ENCODE measurements around the gene PRELID1. TPM values are rescaled to one million over a fixed set of nuclear protein-coding genes. Genes with fewer than 3 reads are reported as not detected.

The PRELID1 gene
- total RNA-seq, 1 experiment from 2014 or later: 275 TPM

DNA sequence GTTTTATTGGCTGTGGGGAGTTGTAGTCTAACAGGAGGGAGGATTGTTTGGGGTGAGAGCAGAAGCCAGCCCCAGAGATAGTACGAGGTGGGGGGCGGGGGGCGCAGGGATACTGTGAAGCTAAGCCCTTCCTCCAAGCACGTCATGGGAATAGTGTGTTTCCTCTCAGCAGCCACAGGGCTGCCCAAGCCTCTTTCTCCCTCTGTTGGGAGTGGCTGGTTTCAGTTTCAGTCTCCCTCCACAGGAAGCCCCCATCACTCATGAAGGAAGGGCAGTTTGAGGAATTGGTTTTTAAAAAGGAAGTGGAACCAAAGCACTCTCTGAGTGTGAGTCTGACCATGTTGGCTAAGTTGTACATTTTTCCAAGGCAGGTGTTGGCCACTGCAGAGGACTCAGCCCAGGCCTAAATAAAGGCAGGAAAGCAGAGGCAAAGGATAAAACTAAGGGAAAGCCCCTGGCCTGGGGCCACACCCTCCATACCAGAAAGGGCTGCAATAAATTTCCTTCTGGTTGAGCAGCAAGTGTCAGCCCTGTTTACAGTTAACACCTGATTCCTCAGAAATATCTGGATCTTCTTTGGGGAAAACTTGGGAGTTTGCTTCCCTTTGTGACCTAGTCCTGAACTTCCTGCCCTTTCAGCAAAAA lies 3.2 kb upstream of the PRELID1 start:
- ChIA-PET CTCF (no interaction called here), POLR2A (interaction anchor here (0.6 kb wide), 1 partner anchor 46 kb away, joined by 5 read pairs; no protein-coding TSS in a partner anchor)
- BruUV-seq (replicated peaks): no TSS peak
- no peak for DNase-seq (ENCODE audit: low read depth, low spot score)
- Histone ChIP-seq H3K9me3 (ENCODE audit: control insufficient read depth, insufficient read depth, low read depth, low read length) (no peaks in the 10 kb centered on the region), H3K4me3 (ENCODE audit: low read depth in 2 of 2, low read length in 2 of 2) (no peak overlapping the region), H3K36me3 (ENCODE audit: control insufficient read depth, insufficient read depth, low read length) (peaks cover under 1% of the 10 kb centered on the region; the same call in 1 of the 2 replicates), H3K4me1 (ENCODE audit: control insufficient read depth, insufficient read depth, low read length) (peaks cover 31% of the 10 kb centered on the region), H3K27ac (ENCODE audit: low read length) (peak overlapping the region; percentile 30; the same call in 1 of the 2 replicates), H3K27me3 (ENCODE audit: control insufficient read depth, insufficient read depth, low read length) (no peaks in the 10 kb centered on the region)
- no peak for TF ChIP-seq TCF7L2 (IDR thresholded peaks at IDR 0.05; ENCODE audit: low read depth, low read length)
- TF ChIP-seq, protein P1, sequence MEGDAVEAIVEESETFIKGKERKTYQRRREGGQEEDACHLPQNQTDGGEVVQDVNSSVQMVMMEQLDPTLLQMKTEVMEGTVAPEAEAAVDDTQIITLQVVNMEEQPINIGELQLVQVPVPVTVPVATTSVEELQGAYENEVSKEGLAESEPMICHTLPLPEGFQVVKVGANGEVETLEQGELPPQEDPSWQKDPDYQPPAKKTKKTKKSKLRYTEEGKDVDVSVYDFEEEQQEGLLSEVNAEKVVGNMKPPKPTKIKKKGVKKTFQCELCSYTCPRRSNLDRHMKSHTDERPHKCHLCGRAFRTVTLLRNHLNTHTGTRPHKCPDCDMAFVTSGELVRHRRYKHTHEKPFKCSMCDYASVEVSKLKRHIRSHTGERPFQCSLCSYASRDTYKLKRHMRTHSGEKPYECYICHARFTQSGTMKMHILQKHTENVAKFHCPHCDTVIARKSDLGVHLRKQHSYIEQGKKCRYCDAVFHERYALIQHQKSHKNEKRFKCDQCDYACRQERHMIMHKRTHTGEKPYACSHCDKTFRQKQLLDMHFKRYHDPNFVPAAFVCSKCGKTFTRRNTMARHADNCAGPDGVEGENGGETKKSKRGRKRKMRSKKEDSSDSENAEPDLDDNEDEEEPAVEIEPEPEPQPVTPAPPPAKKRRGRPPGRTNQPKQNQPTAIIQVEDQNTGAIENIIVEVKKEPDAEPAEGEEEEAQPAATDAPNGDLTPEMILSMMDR (IDR thresholded peaks at IDR 0.05): no peak
- TF ChIP-seq SIN3A (IDR thresholded peaks at IDR 0.05; ENCODE audit: borderline replicate concordance, insufficient read depth, low read depth, low read length): no peak
- TF ChIP-seq, protein P2, sequence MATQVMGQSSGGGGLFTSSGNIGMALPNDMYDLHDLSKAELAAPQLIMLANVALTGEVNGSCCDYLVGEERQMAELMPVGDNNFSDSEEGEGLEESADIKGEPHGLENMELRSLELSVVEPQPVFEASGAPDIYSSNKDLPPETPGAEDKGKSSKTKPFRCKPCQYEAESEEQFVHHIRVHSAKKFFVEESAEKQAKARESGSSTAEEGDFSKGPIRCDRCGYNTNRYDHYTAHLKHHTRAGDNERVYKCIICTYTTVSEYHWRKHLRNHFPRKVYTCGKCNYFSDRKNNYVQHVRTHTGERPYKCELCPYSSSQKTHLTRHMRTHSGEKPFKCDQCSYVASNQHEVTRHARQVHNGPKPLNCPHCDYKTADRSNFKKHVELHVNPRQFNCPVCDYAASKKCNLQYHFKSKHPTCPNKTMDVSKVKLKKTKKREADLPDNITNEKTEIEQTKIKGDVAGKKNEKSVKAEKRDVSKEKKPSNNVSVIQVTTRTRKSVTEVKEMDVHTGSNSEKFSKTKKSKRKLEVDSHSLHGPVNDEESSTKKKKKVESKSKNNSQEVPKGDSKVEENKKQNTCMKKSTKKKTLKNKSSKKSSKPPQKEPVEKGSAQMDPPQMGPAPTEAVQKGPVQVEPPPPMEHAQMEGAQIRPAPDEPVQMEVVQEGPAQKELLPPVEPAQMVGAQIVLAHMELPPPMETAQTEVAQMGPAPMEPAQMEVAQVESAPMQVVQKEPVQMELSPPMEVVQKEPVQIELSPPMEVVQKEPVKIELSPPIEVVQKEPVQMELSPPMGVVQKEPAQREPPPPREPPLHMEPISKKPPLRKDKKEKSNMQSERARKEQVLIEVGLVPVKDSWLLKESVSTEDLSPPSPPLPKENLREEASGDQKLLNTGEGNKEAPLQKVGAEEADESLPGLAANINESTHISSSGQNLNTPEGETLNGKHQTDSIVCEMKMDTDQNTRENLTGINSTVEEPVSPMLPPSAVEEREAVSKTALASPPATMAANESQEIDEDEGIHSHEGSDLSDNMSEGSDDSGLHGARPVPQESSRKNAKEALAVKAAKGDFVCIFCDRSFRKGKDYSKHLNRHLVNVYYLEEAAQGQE (IDR thresholded peaks at IDR 0.05; ENCODE audit: insufficient read depth in 1 of 2, low read depth in 2 of 2, low read length in 1 of 2): no peak
- no peak for TF ChIP-seq POLR2AphosphoS5 (IDR thresholded peaks at IDR 0.05; ENCODE audit: low read depth, low read length)
- no peak for ATAC-seq
- in situ Hi-C loops (cut with HindIII; ENCODE audit: low pct_unique_long_range_greater_than_20kb, low sequenced_read_pairs): no loop called here
- intact Hi-C loops (cut with micrococcal nuclease; ENCODE audit: unreplicated experiment): loop anchor here (5.0 kb wide), 1 partner anchor 188 kb away; no protein-coding TSS in a partner anchor

DNA sequence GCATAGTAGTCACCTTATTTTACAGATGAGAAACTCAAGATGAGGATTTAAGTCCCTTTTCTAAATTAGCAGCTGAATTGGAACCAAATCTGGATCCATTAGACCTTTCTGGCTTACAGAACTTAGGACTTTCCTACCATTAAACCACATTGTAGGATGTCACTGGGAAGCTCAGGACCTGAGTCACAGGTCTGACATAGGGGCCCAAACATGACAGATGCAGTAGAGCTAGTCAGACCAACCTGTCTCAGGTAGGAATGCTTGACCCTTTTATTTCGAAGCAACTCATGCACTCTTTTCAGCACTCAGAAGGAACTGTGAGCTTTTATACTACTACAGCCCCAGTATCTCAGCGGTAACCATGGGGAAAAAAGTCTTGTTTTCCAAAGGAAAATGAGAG lies 2.6 kb upstream of the PRELID1 start:
- POLR2A ChIA-PET: interaction anchor here (0.6 kb wide), 1 partner anchor 45 kb away, joined by 5 read pairs; no protein-coding TSS in a partner anchor

More for the DNA sequence above, 2.6 kb upstream of the PRELID1 start:
- H3K27ac ChIP-seq (ENCODE audit: low read length): no peak overlapping the region
- no peaks in the 10 kb centered on the region for H3K9me3 ChIP-seq (ENCODE audit: control insufficient read depth, insufficient read depth, low read depth, low read length)
- no peak for ATAC-seq
- no peak overlapping the region for H3K4me3 ChIP-seq (ENCODE audit: low read depth in 2 of 2, low read length in 2 of 2)
- H3K36me3 ChIP-seq (ENCODE audit: control insufficient read depth, insufficient read depth, low read length): no peaks in the 10 kb centered on the region; the same call in 1 of the 2 replicates
- H3K27me3 ChIP-seq (ENCODE audit: control insufficient read depth, insufficient read depth, low read length): no peaks in the 10 kb centered on the region
- CTCF ChIA-PET: interaction anchor here (1.0 to 1.2 kb wide), 2 partner anchors 9 to 187 kb away, joined by 3 to 4 read pairs; no protein-coding TSS in a partner anchor
- peaks cover 32% of the 10 kb centered on the region for H3K4me1 ChIP-seq (ENCODE audit: control insufficient read depth, insufficient read depth, low read length)
- TF ChIP-seq SIN3A (IDR thresholded peaks at IDR 0.05; ENCODE audit: borderline replicate concordance, insufficient read depth, low read depth, low read length): no peak
- no peak for TF ChIP-seq POLR2AphosphoS5 (IDR thresholded peaks at IDR 0.05; ENCODE audit: low read depth, low read length)
- TF ChIP-seq, protein P1 (IDR thresholded peaks at IDR 0.05): no peak
- TF ChIP-seq, protein P2 (IDR thresholded peaks at IDR 0.05; ENCODE audit: insufficient read depth in 1 of 2, low read depth in 2 of 2, low read length in 1 of 2): no peak
- no peak for TF ChIP-seq TCF7L2 (IDR thresholded peaks at IDR 0.05; ENCODE audit: low read depth, low read length)
- no TSS peak for BruUV-seq (replicated peaks)
- intact Hi-C loops (cut with micrococcal nuclease; ENCODE audit: unreplicated experiment): loop anchor here (5.0 kb wide), 1 partner anchor 189 kb away; no protein-coding TSS in a partner anchor
- in situ Hi-C loops (cut with HindIII; ENCODE audit: low pct_unique_long_range_greater_than_20kb, low sequenced_read_pairs): no loop called here
- no peak for DNase-seq (ENCODE audit: low read depth, low spot score)

Data from Panc1 (cell line).